Measurements from ENCODE around the gene ANKS1B.
"Not testable (repeated sequence)": the region's sequence is repeated elsewhere in the genome, so short reads cannot be mapped to it uniquely, and the experiment has no call there.

Gene ANKS1B

DNA sequence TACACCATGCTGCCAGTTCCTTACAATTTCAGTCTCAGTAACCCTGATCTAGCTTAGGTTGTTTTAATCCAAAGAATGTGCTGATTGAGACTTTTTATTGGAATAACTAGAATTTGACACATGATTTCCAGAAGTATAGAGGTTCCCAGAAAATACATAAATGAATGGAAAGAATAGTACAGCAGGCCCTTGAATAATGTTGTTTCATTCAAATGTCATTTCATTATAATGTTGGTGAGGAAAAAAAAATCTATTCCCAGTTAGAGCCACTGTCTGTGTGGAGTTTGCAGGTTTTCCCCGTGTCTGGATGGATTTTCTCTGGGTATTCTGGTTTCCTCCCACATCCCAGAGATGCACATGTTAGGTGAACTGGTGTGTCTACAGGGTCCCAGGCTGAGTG is 610.7 kb downstream of the ANKS1B start:
- DNase-seq (ENCODE audit: low spot score), result no peak

DNA sequence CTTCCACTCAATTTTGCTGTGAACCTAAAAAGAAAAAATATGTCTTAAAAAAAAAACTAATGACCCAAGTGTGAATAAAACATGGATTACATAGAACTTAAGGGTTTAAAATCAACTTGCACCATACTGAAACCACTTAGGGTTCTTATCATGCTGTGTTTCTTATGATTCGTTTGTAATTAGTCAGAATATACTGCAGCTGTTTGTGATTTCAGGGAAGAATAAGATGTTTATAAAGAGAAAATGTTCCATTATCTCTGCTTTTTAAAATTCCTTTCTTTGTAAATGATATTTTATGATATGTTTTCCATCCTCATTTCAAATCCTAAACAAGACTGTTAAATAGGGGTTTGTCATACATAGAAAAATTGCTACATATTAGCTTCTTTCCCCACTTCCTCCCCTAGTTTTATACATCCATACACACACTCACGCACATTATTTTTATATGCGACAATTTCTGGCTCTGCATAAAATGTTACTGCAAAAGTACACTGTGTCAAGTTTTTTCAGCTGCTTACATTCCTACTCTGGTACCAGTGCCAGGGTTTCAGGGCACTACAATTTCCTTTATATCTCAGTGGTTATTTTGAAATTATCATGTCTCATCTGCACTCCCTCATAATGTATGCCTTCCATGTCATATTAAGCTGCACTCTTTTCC is 612.3 kb downstream of the ANKS1B start:
- DNase-seq (ENCODE audit: low spot score), result no peak

DNA sequence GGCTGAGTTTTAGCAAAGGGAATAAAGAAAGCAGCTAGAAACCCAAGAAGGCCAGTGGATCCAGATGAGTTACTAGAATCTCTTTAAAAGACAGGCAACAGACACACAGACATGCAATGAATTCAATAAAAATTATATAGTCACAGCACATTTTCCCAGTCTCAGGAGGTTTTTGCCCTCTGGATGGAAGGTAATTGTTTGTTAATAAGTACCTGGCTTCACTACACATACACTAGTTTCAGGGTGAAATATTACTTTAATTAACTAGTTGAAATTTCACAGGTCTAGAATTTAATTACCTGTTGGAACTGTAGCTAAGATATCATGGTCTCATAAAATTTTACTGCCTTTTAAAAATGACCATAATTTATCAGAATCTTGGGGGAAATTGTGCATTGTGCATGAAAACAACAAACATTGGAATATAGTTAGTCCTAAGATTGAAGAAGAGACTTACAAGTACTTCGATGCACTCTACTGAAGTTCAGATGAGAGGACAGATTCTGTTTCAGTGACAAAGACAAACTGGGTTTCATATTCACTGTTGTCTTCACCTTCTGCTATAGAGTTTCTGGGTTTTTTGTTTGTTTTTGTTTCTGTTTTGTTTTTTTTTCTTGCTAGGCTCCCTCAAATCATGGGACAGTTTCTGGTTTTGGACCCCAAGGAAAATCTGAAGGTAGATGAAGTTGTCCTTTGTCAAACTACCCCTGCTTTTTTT is 614.2 kb downstream of the ANKS1B start:
- DNase-seq (ENCODE audit: low spot score), result no peak

DNA sequence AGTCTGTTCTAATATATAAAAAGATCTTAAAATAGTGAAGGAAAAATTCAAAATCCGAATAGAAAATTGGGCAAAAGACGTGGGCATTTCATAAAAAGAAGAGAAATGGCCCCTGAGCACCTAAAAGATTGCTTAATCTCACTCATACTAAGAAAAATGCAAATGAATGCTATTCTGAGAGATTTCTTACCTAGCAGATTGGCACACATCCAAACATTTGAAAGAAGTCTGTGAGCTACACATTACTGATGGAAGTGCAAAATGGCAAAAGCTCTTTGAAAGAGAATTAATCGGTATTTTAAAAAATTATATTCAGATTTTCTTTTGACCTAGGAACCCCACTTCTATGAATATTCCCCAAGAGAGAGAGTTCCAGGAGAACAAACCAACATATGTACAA is 617.6 kb downstream of the ANKS1B start:
- DNase-seq (ENCODE audit: low spot score), result no peak

DNA sequence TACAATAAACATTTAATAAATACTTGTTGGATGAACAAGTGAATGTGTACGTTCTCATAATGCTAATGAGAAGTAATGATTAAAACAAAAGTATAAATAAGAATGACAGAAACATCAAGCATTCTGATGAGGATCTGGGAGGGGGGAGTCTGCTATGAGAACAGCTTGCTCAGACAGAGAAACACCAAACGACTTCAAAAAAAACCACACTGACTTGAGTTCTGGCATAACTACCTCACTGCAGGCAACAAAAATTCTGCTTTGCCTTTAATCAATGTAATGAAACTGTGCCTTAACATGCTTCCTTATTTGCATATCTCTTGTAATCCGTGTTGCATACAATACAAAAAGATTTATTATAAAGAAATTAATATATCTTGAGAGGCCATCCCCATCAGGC is 632.5 kb downstream of the ANKS1B start:
- no peak for DNase-seq (ENCODE audit: low spot score)

- no peak for DNase-seq (ENCODE audit: low spot score)
Observed at GRCh38 chr12:99343960-99344359, 640.8 kb downstream of the ANKS1B start.

DNA sequence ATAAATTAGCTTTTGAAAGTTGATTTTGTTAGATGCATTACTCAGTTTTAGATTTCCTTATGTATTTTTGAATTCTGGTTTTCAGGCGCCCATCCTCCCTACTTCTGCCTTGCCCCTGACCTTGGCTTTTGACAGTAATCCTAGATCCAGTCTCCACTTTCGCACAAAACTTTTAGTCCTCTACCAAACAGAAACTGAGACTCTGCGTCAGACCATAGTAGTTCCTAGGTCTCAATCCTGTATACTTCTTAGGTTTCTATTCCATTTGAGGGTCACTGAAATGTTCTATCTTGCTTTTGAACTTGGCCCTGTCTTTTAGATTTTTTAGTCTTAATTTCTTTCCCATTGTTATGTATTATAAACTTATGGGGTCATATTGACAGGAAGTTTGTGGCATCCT is 645.1 kb downstream of the ANKS1B start:
- DNase-seq (ENCODE audit: low spot score), result no peak

DNA sequence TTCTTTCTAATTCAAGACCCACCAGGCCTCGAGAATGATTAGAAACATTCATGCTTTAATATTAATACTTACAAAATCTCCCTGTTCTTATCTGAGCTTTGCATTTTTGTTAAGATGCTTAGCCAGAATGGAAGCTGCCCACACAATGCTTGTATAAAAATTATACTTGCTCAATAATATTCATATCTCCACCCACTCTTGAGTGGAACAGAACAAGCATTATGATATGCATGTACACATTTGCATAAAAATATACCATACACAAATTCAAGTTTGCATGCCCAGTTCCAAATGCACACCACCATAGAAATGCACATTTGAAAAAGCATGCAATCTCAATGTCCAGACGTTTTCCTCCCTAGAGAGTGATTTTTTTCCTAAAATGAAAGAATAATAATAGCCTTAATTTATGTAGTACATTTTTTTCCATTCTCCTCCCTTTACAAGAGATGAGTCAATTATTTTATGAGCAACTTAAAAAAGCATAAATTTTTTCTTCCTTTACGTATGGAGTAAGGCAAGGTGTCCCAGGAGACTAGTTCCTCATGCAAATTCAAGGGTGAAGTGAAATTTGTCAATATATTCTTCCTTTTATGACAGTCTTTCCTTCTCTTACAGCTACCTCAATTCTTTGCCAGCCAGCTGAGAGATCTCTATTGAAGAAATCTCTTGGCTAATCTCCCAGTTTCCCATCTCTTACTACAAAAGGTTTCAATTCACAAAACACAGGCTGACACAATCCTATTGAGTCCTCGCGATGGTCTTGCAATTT is 650.3 kb downstream of the ANKS1B start:
- no peak for DNase-seq (ENCODE audit: low spot score)

DNA sequence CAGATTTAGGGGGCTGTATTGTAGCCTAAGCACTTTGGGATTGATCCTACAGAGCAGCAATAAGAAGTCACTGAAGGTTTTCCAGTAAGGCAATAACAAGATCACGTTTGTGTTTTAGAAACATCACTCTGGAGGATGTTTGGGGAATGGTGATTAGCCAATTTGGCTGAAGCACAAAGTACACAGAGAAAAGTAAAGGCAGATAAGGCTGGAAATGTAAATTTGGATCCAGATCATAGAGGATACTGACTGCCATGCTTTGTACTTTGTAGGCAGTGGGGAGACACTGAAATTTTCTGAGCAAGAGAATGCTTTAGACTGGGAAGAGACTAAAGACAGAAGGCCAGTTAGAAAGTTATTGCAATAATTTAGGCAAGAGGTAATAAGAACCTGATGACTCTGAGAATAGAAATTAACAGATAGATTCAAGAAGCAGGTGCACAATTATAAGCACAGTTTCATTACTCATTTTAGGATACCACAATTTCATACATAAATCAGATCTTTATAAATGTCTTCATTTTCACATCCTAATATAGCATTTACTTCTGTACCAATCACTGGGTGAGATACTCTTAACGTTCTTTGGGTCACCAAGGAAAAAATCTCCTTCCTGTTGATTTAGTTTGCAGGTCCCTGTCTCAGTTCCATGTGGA is 651.7 kb downstream of the ANKS1B start:
- no peak for DNase-seq (ENCODE audit: low spot score)

GRCh38 chr12:99330216-99330615 is 654.5 kb downstream of the ANKS1B start:
- DNase-seq (ENCODE audit: low spot score), result no peak

DNA sequence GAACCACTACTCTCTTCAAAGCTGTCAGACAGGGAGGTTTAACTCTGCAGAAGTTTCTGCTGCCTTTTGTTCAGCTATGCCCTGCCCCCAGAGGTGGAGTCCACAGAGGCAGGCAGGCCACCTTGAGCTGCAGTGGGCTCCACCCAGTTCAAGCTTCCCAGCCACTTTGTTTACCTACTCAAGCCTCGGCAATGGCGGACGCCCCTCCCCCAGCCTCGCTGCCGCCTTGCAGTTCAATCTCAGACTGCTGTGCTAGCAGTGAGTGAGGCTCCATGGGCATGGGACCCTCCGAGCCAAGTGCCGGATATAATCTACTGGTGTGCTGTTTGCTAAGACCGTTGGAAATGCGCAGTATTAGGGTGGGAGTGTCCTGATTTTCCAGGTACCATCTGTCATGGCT is 663.5 kb downstream of the ANKS1B start:
- DNase-seq (ENCODE audit: low spot score), result not testable (repeated sequence)

DNA sequence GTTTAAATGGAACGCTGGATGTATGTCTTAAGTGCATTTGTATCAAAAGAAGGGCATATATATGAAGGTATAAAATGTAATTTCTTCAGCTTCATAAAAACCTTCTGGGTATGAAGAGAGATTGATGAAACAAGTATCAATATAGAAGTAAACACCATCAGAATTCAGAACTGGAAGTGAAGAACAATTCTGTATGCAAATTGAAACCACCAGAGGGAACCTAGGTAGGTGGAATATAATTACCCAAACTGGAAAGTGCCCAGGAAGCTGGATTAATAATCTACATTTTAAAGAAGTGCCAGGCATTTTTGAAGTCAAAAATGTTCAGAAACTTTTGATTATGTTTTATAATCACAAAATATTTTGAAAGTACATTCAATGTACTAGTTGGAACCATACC is 673.4 kb downstream of the ANKS1B start:
- DNase-seq (ENCODE audit: low spot score), result no peak

DNA sequence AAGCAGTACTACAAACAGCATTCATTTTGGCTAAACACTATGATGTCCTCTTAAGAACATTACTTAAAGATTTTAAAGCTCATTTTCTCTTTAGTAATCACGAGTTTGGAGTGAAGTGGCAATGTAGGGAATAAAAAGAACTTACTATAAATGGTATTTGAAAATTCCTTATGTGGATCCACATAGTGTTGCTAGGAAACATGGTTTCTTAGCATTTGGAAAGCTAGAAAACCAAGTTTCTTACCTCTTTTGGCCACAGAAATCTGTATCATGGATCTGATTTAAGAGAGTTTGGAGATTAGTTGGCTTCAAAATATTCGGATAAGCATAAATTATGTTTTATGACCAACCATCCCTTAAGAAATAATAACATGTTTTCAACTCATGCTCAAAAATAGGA is 674.9 kb downstream of the ANKS1B start:
- no peak for DNase-seq (ENCODE audit: low spot score)

- no peak for DNase-seq (ENCODE audit: low spot score)
Observed at GRCh38 chr12:99302874-99303273, 681.9 kb downstream of the ANKS1B start.

DNA sequence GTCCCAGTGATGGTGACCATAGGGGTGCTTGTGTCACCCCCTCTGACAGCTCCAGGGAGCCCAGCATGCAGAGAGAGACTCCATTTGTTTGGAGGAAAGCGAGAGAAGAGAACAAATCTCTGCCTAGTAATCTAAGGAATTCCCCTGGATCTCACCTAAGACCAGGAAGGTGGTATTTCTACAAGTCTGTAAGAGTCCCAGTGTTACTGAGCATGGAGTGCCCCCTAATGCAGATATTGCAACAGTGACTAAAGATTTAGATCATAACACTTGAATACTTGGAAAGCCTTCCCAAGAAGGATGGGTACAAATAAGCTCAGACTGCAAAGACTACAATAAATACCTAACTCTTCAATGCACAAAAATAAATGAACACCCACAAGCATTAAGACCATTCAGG is 697.6 kb downstream of the ANKS1B start:
- no peak for DNase-seq (ENCODE audit: low spot score)

DNA sequence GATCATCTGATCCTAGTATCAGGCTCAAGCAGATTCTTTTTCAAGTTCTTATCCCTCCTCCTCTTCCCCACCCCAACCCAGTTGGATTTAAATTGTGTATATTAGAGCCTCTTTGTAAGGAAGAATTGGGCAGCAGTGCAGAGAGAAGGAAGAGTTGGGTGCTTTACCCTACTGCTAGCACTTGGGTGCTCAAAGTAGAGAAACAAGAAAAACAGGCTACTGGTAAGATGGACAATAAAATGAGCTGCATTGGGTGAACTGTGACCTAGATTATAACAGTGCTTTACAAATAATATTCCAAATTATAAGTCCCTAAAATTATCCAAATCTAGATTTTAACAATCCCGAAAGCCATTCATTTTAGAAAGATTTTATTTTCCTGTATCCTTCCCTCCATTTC is 700.6 kb downstream of the ANKS1B start:
- no peak for DNase-seq (ENCODE audit: low spot score)

- DNase-seq (ENCODE audit: low spot score), result no peak
Observed at GRCh38 chr12:99282624-99283023, 702.1 kb downstream of the ANKS1B start.

GRCh38 chr12:99282086-99282485 is 702.6 kb downstream of the ANKS1B start:
- DNase-seq (ENCODE audit: low spot score), result no peak

- DNase-seq (ENCODE audit: low spot score), result no peak
Observed at GRCh38 chr12:99281277-99281676, 703.5 kb downstream of the ANKS1B start.

- no peak for DNase-seq (ENCODE audit: low spot score)
Observed at GRCh38 chr12:99278899-99279298, 705.8 kb downstream of the ANKS1B start.

- DNase-seq (ENCODE audit: low spot score), result no peak
Observed at GRCh38 chr12:99277591-99278379, 707.0 kb downstream of the ANKS1B start.

DNA sequence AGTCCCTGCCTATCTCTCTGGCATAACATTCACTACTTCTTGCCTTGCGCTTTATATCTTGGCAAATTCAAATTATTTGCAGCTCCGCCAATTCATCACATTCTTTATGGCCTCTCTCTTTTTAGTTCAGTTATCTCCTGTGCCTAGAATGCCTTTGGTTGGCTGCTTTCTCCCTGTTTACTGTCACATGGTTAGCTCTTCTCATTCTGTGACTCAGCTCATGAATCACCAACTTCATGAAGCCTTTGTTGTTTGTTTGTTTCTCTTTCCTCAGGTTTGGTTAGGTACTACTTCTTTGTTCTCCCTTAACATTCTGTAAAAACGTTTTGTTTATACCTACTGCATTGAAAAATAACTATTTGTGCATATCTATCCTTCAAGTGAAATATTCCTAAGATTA is 713.7 kb downstream of the ANKS1B start:
- DNase-seq (ENCODE audit: low spot score), result no peak

Measured in germinal center (tissue), 1 donor.